ENCODE results near the gene PBRM1. TPM values are rescaled to one million over a fixed set of nuclear protein-coding genes. Genes with fewer than 3 reads are reported as not detected.

The PBRM1 gene
- total RNA-seq, 1 donor from 2014 or later = 88.6 TPM

- no peak overlapping the region for H3K4me3 Mint-ChIP-seq
- no peak for TF ChIP-seq CTCF (conservative IDR thresholded peaks at IDR 0.05)
- no peak overlapping the region for H3K27ac Mint-ChIP-seq
- no peaks in the 10 kb centered on the region for H3K27me3 Mint-ChIP-seq
- DNase-seq (ENCODE audit: extremely low spot score, unreplicated experiment) = no peak
- H3K36me3 Mint-ChIP-seq = peaks cover 26% of the 10 kb centered on the region
- H3K4me1 Mint-ChIP-seq (ENCODE audit: unreplicated experiment) = no peaks in the 10 kb centered on the region
- no peaks in the 10 kb centered on the region for H3K9me3 Mint-ChIP-seq
Measured at GRCh38 chr3:52715714-52716305, 30.1 kb upstream of the PBRM1 start.

GRCh38 chr3:52714335-52715302 lies 28.9 kb upstream of the PBRM1 start:
- peaks cover 16% of the 10 kb centered on the region for H3K36me3 Mint-ChIP-seq
- no peaks in the 10 kb centered on the region for H3K4me1 Mint-ChIP-seq (ENCODE audit: unreplicated experiment)
- H3K27ac Mint-ChIP-seq = no peak overlapping the region
- no peaks in the 10 kb centered on the region for H3K27me3 Mint-ChIP-seq
- DNase-seq (ENCODE audit: extremely low spot score, unreplicated experiment) = peak; percentile 71
- H3K4me3 Mint-ChIP-seq = peak overlapping the region; percentile 31
- H3K9me3 Mint-ChIP-seq = no peaks in the 10 kb centered on the region
- no peak for TF ChIP-seq CTCF (conservative IDR thresholded peaks at IDR 0.05)

- TF ChIP-seq CTCF (conservative IDR thresholded peaks at IDR 0.05) = no peak
- Mint-ChIP-seq H3K27ac (no peak overlapping the region), H3K36me3 (peaks cover 14% of the 10 kb centered on the region), H3K9me3 (no peaks in the 10 kb centered on the region), H3K4me3 (no peak overlapping the region), H3K27me3 (no peaks in the 10 kb centered on the region), H3K4me1 (ENCODE audit: unreplicated experiment) (peaks cover 2% of the 10 kb centered on the region)
- no peak for DNase-seq (ENCODE audit: extremely low spot score, unreplicated experiment)
Measured at GRCh38 chr3:52712291-52713212, 26.8 kb upstream of the PBRM1 start.

GRCh38 chr3:52710512-52710911 lies 24.8 kb upstream of the PBRM1 start:
- Mint-ChIP-seq H3K9me3 (no peaks in the 10 kb centered on the region), H3K4me1 (ENCODE audit: unreplicated experiment) (peaks cover 6% of the 10 kb centered on the region), H3K4me3 (no peak overlapping the region), H3K36me3 (peaks cover 14% of the 10 kb centered on the region), H3K27me3 (no peaks in the 10 kb centered on the region), H3K27ac (no peak overlapping the region)
- no peak for DNase-seq (ENCODE audit: extremely low spot score, unreplicated experiment)
- TF ChIP-seq CTCF (conservative IDR thresholded peaks at IDR 0.05) = no peak

DNA sequence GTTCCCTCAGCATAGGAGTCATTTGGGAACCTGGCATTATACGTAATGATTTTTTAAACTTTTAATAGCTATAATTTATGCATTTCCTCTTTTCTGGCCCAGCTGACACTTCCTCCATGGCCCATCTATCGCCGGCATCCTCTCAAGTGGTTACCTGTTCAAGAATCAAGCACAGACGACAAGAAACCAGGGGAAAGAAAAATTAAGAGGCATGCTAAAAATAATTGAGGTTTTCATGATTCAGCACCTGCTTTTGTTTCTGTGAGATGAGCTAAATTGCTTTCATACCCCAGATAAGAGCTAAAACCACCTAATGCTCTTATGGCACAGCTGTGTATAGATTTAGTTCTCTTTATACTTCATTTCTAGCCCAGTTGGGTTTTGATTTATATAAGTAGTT lies 21.9 kb upstream of the PBRM1 start:
- no peak for TF ChIP-seq CTCF (conservative IDR thresholded peaks at IDR 0.05)
- no peak for DNase-seq (ENCODE audit: extremely low spot score, unreplicated experiment)
- Mint-ChIP-seq H3K27me3 (no peaks in the 10 kb centered on the region), H3K36me3 (peaks cover 11% of the 10 kb centered on the region), H3K4me1 (ENCODE audit: unreplicated experiment) (peaks cover 18% of the 10 kb centered on the region), H3K9me3 (no peaks in the 10 kb centered on the region), H3K4me3 (peak overlapping the region; percentile 79), H3K27ac (peak overlapping the region; percentile 59)
